Activated CD8-positive, alpha-beta T cell treated with anti-CD3 and anti-CD28 coated beads for 36 hours (primary cell): Measurements from ENCODE around the gene ELL2. TPM values are rescaled to one million over a fixed set of nuclear protein-coding genes. Genes with fewer than 3 reads are reported as not detected.
"Not testable (repeated sequence)": the region's sequence is repeated elsewhere in the genome, so short reads cannot be mapped to it uniquely, and the experiment has no call there.

ENCODE experiments used
- ATAC-seq: fragments of 200-7000 bp; cut with Tn5 transposase; one replicate; pipeline ENCODE4 v1.10.0; 2021; ENCODE audit warnings: mild to moderate bottlenecking, moderate library complexity
- CTCF ChIA-PET: fragments of 350-600 bp; sonication (Branson Sonifier 250); formaldehyde crosslinking; loops from one replicate; lab custom pipeline; 2021; ENCODE audit warnings: antibody characterized with exemption; lab: Charles Lee
- POLR2A ChIA-PET: fragments of 350-600 bp; sonication (Branson Sonifier 250); formaldehyde crosslinking; loops from one replicate; lab custom pipeline; 2021; ENCODE audit warnings: antibody characterized with exemption; lab: Charles Lee
- DNase-seq: peaks from one replicate; pipeline ENCODE4 v3.0.0-alpha.2; 2020
- H3K27ac Mint-ChIP-seq: one replicate; pipeline ENCODE4 v1.8.0; 2021; ENCODE audit warnings: mild to moderate bottlenecking, mixed read lengths
- H3K27me3 Mint-ChIP-seq: one replicate; pipeline ENCODE4 v1.8.0; 2021; ENCODE audit warnings: mixed read lengths
- H3K36me3 Mint-ChIP-seq: one replicate; pipeline ENCODE4 v1.8.0; 2021; ENCODE audit warnings: low read depth, mixed read lengths
- H3K4me1 Mint-ChIP-seq: one replicate; pipeline ENCODE4 v1.8.0; 2021; ENCODE audit warnings: low read depth, mixed read lengths
- H3K4me3 Mint-ChIP-seq: one replicate; pipeline ENCODE4 v1.8.0; 2021; ENCODE audit warnings: mild to moderate bottlenecking, moderate library complexity, mixed read lengths
- H3K9me3 Mint-ChIP-seq: one replicate; pipeline ENCODE4 v1.8.0; 2021; ENCODE audit warnings: mixed read lengths
- intact Hi-C: fragments of 100-400 bp; cut with micrococcal nuclease; formaldehyde crosslinking; loops from one replicate; pipeline ENCODE4 v1.10.0; 2022
- total RNA-seq, 2 experiments: library from RNA; stranded (reverse); gene quantifications; one replicate each; pipeline ENCODE4 v1.2.3, GENCODE V29; 2021
- TF ChIP-seq, protein P1 (sequence below): fragments of 200-600 bp; IDR thresholded peaks from one replicate; pipeline ENCODE4 v1.8.0; 2022; ENCODE audit warnings: antibody characterized with exemption, mild to moderate bottlenecking

ELL2 gene
- total RNA-seq, 2 experiments from 2014 or later = 39.7 to 46.3 TPM

- Mint-ChIP-seq H3K4me3 (no peak overlapping the region), H3K36me3 (no peaks in the 10 kb centered on the region), H3K4me1 (peaks cover 41% of the 10 kb centered on the region), H3K9me3 (no peaks in the 10 kb centered on the region), H3K27me3 (no peaks in the 10 kb centered on the region), H3K27ac (no peak overlapping the region)
- intact Hi-C loops = loop anchor here (5.0 kb wide), 4 partner anchors 32 to 197 kb away; no protein-coding TSS in a partner anchor
- ChIA-PET CTCF (interaction anchor here (0.7 to 25.0 kb wide), 3 partner anchors 54 to 498 kb away, joined by 3 to 628 read pairs (median 14); no protein-coding TSS in a partner anchor), POLR2A (interaction anchor here (1.1 to 1.4 kb wide), 3 partner anchors 14 to 192 kb away, joined by 3 read pairs; partner anchors contain the start of gene GLRX)
- ATAC-seq (no peak), DNase-seq (no peak)
- TF ChIP-seq, protein P1, sequence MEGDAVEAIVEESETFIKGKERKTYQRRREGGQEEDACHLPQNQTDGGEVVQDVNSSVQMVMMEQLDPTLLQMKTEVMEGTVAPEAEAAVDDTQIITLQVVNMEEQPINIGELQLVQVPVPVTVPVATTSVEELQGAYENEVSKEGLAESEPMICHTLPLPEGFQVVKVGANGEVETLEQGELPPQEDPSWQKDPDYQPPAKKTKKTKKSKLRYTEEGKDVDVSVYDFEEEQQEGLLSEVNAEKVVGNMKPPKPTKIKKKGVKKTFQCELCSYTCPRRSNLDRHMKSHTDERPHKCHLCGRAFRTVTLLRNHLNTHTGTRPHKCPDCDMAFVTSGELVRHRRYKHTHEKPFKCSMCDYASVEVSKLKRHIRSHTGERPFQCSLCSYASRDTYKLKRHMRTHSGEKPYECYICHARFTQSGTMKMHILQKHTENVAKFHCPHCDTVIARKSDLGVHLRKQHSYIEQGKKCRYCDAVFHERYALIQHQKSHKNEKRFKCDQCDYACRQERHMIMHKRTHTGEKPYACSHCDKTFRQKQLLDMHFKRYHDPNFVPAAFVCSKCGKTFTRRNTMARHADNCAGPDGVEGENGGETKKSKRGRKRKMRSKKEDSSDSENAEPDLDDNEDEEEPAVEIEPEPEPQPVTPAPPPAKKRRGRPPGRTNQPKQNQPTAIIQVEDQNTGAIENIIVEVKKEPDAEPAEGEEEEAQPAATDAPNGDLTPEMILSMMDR = no peak
Observed at GRCh38 chr5:95839658-95840057, 122.0 kb downstream of the ELL2 start.

- Mint-ChIP-seq H3K9me3 (no peaks in the 10 kb centered on the region), H3K4me1 (peaks cover 49% of the 10 kb centered on the region), H3K27me3 (no peaks in the 10 kb centered on the region), H3K4me3 (no peak overlapping the region), H3K36me3 (no peaks in the 10 kb centered on the region), H3K27ac (no peak overlapping the region)
- DNase-seq (no peak), ATAC-seq (no peak)
- TF ChIP-seq, protein P1 = no peak
- ChIA-PET POLR2A (interaction anchor here (1.1 to 1.4 kb wide), 3 partner anchors 13 to 191 kb away, joined by 3 read pairs; partner anchors contain the start of gene GLRX), CTCF (interaction anchor here (1.0 to 25.0 kb wide), 5 partner anchors 8 to 175 kb away, joined by 3 to 628 read pairs (median 3); partner anchors contain the start of gene GLRX)
- intact Hi-C loops = loop anchor here (5.0 kb wide), 1 partner anchor 176 kb away; no protein-coding TSS in a partner anchor
Observed at GRCh38 chr5:95838556-95838955, 123.1 kb downstream of the ELL2 start.

DNA sequence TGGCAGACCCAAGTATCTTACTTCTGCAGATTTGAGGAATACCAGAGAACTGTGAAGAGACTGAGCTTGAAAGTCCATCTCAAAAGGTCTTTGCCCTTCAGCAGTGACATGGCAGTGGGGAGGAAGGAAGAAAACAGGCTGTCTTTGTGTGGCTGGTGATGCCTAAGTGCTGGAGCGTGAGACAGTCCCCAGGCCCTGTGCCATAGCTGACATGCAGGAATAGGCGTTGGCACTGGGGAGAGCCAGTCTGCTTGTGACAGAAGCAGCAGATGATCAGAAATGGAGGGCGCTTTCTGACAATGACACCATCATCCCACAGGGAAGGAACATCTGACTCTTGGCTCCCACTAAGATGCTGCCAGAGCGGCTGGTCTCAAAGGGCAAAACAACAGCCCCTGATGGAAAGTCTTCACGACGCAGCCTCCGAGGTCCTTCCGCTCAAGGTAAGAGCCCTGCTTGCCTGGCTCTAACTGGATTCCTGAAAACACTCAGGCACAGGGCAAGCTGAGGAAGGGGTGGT is 123.6 kb downstream of the ELL2 start:
- CTCF ChIA-PET = interaction anchor here (1.0 to 25.0 kb wide), 5 partner anchors 8 to 174 kb away, joined by 3 to 628 read pairs (median 3); partner anchors contain the start of gene GLRX
- intact Hi-C loops = loop anchor here (5.0 kb wide), 1 partner anchor 176 kb away; no protein-coding TSS in a partner anchor
- ATAC-seq (no peak), DNase-seq (no peak)
- POLR2A ChIA-PET = interaction anchor here (1.4 kb wide), 1 partner anchor 191 kb away, joined by 3 read pairs; no protein-coding TSS in a partner anchor
- H3K27me3 Mint-ChIP-seq = no peaks in the 10 kb centered on the region
- no peak overlapping the region for H3K4me3 Mint-ChIP-seq
- peaks cover 46% of the 10 kb centered on the region for H3K4me1 Mint-ChIP-seq
- TF ChIP-seq, protein P1 = no peak
- H3K9me3 Mint-ChIP-seq = no peaks in the 10 kb centered on the region
- peak overlapping the region; percentile 19 for H3K27ac Mint-ChIP-seq
- H3K36me3 Mint-ChIP-seq = no peaks in the 10 kb centered on the region

DNA sequence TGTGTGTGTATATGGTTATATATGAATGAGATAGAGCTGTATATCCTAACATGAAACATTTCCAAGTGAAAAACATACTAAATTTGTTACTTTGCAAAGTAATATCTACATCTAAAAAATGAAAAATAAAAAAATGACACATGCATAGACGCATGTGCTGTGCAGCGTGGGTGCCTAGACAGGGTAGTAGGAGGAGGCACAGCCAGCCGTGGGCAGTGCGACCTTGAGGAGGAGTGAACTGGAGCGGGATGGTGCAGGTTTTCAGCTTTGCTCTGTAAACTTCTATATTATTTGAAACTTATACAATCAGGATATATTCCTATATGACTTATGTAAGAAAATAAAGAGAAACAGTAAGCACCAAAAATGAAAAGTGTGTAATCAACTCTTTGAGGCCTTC is 124.2 kb downstream of the ELL2 start:
- ChIA-PET POLR2A (no interaction called here), CTCF (interaction anchor here (1.0 to 25.0 kb wide), 8 partner anchors 9 to 174 kb away, joined by 3 to 628 read pairs (median 3); partner anchors contain the start of gene GLRX)
- no peaks in the 10 kb centered on the region for H3K27me3 Mint-ChIP-seq
- H3K4me3 Mint-ChIP-seq = no peak overlapping the region
- peaks cover 46% of the 10 kb centered on the region for H3K4me1 Mint-ChIP-seq
- TF ChIP-seq, protein P1 = no peak
- ATAC-seq (no peak), DNase-seq (no peak)
- H3K27ac Mint-ChIP-seq = peak overlapping the region; percentile 19
- no peaks in the 10 kb centered on the region for H3K36me3 Mint-ChIP-seq
- intact Hi-C loops = loop anchor here (5.0 kb wide), 1 partner anchor 175 kb away; no protein-coding TSS in a partner anchor
- no peaks in the 10 kb centered on the region for H3K9me3 Mint-ChIP-seq

DNA sequence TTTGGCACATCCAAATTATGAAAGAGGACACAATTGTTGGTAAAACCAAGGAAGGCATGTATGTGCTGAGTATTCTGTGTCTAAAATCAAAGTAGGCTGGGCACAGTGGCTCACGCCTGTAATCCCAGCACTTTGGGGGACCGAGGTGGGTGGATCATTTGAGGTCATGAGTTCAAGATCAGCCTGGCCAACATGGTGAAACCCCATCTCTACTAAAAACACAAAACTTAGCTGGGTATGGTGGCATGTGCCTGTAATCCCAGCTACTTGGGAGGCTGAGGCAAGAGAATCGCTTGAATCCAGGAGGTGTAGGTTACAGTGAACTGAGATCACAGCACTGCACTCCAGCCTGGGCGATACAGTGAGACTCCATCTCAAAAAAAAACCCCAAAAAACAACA is 124.7 kb downstream of the ELL2 start:
- not testable (repeated sequence) for ATAC-seq, H3K9me3 Mint-ChIP-seq, H3K36me3 Mint-ChIP-seq, H3K27me3 Mint-ChIP-seq, H3K4me3 Mint-ChIP-seq, DNase-seq
- Mint-ChIP-seq H3K4me1 (peaks cover 42% of the 10 kb centered on the region), H3K27ac (peak overlapping the region; percentile 93)
- ChIA-PET CTCF (interaction anchor here (1.1 to 25.0 kb wide), 5 partner anchors 10 to 51 kb away, joined by 3 to 628 read pairs (median 14); partner anchors contain the start of gene GLRX), POLR2A (interaction anchor here (2.3 kb wide), 1 partner anchor 26 kb away, joined by 7 read pairs; no protein-coding TSS in a partner anchor)
- intact Hi-C loops = loop anchor here (5.0 kb wide), 1 partner anchor 175 kb away; no protein-coding TSS in a partner anchor
